SK-N-SH treated with all-trans-retinoic acid at 6 μM for 48 hours (cell line): ENCODE data around the gene SGTB.

ENCODE experiments used
- ESRRG ChIP-seq: fragments of 250-450 bp; sonication (Bioruptor Pico); IDR thresholded peaks from 2 replicates; pipeline ENCODE4 v1.6.1; 2021; ENCODE audit warnings: mild to moderate bottlenecking
- ISL1 ChIP-seq: fragments of 250-450 bp; sonication (Bioruptor Pico); IDR thresholded peaks from 2 replicates; pipeline ENCODE4 v2.1.2; 2022; ENCODE audit warnings: mild to moderate bottlenecking, moderate library complexity
- OSR1 ChIP-seq: fragments of 250-450 bp; sonication (Bioruptor Pico); IDR thresholded peaks from 2 replicates; pipeline ENCODE4 v1.8.0; 2022; ENCODE audit warnings: moderate library complexity, mild to moderate bottlenecking, inconsistent platforms
- PPARA ChIP-seq: fragments of 250-450 bp; sonication (Bioruptor Pico); IDR thresholded peaks from 2 replicates; pipeline ENCODE4 v1.5.0; 2020; ENCODE audit warnings: mild to moderate bottlenecking, borderline replicate concordance
- TCF4 ChIP-seq: fragments of 250-450 bp; sonication (Bioruptor Pico); IDR thresholded peaks from 2 replicates; pipeline ENCODE4 v1.8.0; 2021; ENCODE audit warnings: mild to moderate bottlenecking, moderate library complexity, borderline replicate concordance
- TOX ChIP-seq: fragments of 250-450 bp; sonication (Bioruptor Pico); IDR thresholded peaks from 2 replicates; pipeline ENCODE4 v1.8.0; 2021; ENCODE audit warnings: mild to moderate bottlenecking, moderate library complexity, borderline replicate concordance
- ZFP3 ChIP-seq: fragments of 250-450 bp; sonication (Bioruptor Pico); IDR thresholded peaks from 2 replicates; pipeline ENCODE4 v1.5.0; 2020; ENCODE audit warnings: mild to moderate bottlenecking, moderate library complexity
- ZNF8 ChIP-seq: fragments of 450-650 bp; formaldehyde crosslinking; IDR thresholded peaks from 2 replicates; pipeline ENCODE4 v1.5.0; 2020; ENCODE audit warnings: mild to moderate bottlenecking, moderate library complexity
- TF ChIP-seq, protein P1 (sequence below): fragments of 250-450 bp; sonication (Bioruptor Pico); IDR thresholded peaks from 2 replicates; pipeline ENCODE4 v1.8.0; 2020; ENCODE audit warnings: mild to moderate bottlenecking, moderate library complexity, borderline replicate concordance
- TF ChIP-seq, protein P2 (sequence below): fragments of 250-450 bp; sonication (Bioruptor Pico); IDR thresholded peaks from 2 replicates; pipeline ENCODE4 v1.5.1; 2021; ENCODE audit warnings: mild to moderate bottlenecking, moderate library complexity

DNA sequence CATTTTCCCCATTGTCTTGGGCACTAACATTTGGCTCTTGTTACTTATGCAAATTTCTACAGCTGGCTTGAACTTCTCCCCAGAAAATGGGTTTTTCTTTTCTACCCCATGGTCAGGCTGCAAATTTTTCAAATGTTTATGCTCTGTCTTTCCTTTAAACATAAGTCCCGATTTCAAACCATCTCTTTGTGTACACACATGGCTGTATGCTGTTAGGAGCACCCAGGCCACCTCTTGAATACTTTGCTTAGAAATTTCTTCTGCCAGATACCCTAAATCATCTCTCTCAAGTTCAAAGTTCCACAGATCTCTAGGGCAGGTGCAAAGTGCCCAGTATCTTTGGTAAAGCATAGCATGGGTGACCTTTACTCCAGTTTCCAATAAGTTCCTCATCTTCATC, 45.7 kb upstream of the SGTB start:
- TF ChIP-seq ISL1 (no peak), ESRRG (CRISPR knock-in tag) (no peak), TOX (CRISPR knock-in tag) (no peak), TCF4 (CRISPR knock-in tag) (no peak), OSR1 (CRISPR knock-in tag) (no peak), ZFP3 (no peak), PPARA (CRISPR knock-in tag) (no peak), ZNF8 (CRISPR knock-in tag) (no peak)
- TF ChIP-seq, protein P1, sequence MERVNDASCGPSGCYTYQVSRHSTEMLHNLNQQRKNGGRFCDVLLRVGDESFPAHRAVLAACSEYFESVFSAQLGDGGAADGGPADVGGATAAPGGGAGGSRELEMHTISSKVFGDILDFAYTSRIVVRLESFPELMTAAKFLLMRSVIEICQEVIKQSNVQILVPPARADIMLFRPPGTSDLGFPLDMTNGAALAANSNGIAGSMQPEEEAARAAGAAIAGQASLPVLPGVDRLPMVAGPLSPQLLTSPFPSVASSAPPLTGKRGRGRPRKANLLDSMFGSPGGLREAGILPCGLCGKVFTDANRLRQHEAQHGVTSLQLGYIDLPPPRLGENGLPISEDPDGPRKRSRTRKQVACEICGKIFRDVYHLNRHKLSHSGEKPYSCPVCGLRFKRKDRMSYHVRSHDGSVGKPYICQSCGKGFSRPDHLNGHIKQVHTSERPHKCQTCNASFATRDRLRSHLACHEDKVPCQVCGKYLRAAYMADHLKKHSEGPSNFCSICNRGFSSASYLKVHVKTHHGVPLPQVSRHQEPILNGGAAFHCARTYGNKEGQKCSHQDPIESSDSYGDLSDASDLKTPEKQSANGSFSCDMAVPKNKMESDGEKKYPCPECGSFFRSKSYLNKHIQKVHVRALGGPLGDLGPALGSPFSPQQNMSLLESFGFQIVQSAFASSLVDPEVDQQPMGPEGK (CRISPR knock-in tag): no peak
- TF ChIP-seq, protein P2, sequence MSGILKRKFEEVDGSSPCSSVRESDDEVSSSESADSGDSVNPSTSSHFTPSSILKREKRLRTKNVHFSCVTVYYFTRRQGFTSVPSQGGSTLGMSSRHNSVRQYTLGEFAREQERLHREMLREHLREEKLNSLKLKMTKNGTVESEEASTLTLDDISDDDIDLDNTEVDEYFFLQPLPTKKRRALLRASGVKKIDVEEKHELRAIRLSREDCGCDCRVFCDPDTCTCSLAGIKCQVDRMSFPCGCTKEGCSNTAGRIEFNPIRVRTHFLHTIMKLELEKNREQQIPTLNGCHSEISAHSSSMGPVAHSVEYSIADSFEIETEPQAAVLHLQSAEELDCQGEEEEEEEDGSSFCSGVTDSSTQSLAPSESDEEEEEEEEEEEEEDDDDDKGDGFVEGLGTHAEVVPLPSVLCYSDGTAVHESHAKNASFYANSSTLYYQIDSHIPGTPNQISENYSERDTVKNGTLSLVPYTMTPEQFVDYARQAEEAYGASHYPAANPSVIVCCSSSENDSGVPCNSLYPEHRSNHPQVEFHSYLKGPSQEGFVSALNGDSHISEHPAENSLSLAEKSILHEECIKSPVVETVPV (CRISPR knock-in tag): no peak
